Ovary (tissue), 3 donors: ENCODE results near the gene ZMIZ2.

Experiments
- CTCF ChIP-seq, 3 donors: fragments of 450-650 bp in 2 of 3; fragments of 200-600 bp in 1 of 3; IDR thresholded peaks; one replicate each; pipeline versions ENCODE4 v1.5.1 to v1.8.0; 2016 to 2022; ENCODE audit warnings: antibody characterized with exemption in 3 of 3, mild to moderate bottlenecking in 1 of 3
- POLR2A ChIP-seq: fragments of 450-650 bp; IDR thresholded peaks from one replicate; pipeline ENCODE4 v1.6.1; 2017; ENCODE audit warnings: antibody characterized with exemption, mild to moderate bottlenecking, moderate library complexity
- donor health status: DM: no; HTN: no; CAD: no.

GRCh38 chr7:44776211-44776610, 27.6 kb downstream of the ZMIZ2 start:
- TF ChIP-seq POLR2A (no peak), CTCF (IDR thresholded peaks at IDR 0.05) (no peak)
